Vagina (tissue), 2 donors: Measurements from ENCODE around the gene BAG1. TPM values are rescaled to one million over a fixed set of nuclear protein-coding genes. Genes with fewer than 3 reads are reported as not detected.

Experiments
- DNase-seq, 2 donors: peaks; one replicate each; pipeline ENCODE4 v3.0.0-alpha.2; 2017; ENCODE audit errors: extremely low spot score in 2 of 2
- H3K27ac ChIP-seq: fragments of 200-600 bp; sonication (generic); one replicate; pipeline ENCODE4 v1.5.1; 2019
- H3K27me3 ChIP-seq: fragments of 200-600 bp; sonication (generic); one replicate; pipeline ENCODE4 v1.5.1; 2019
- H3K36me3 ChIP-seq, 2 donors: fragments of 200-600 bp; sonication (generic); one replicate each; pipeline ENCODE4 v1.5.1; 2017 to 2019
- H3K4me1 ChIP-seq: fragments of 200-600 bp; sonication (generic); one replicate; pipeline ENCODE4 v1.5.1; 2019
- H3K4me3 ChIP-seq, 2 donors: fragments of 200-600 bp; sonication (generic); 1 replicate in 1 of 2; 2 replicates in 1 of 2; pipeline ENCODE4 v1.5.1; 2016 to 2019
- H3K9me3 ChIP-seq: fragments of 200-600 bp; sonication (generic); one replicate; pipeline ENCODE4 v1.5.1; 2019
- CTCF ChIP-seq, 3 experiments: fragments of 450-650 bp in 2 of 3; fragments of 200-600 bp in 1 of 3; sonication (generic) in 1 of 3; IDR thresholded peaks; one replicate each; pipeline ENCODE4 v1.5.1; 2017 to 2019; ENCODE audit warnings: antibody characterized with exemption in 3 of 3, mild to moderate bottlenecking in 2 of 3, moderate library complexity in 2 of 3
- POLR2A ChIP-seq, 2 donors: fragments of 450-650 bp; IDR thresholded peaks; one replicate each; pipeline ENCODE4 v1.6.1; 2017; ENCODE audit warnings: antibody characterized with exemption in 2 of 2, mild to moderate bottlenecking in 2 of 2, moderate library complexity in 2 of 2
- POLR2AphosphoS5 ChIP-seq, 2 donors: sonication (generic); formaldehyde crosslinking; IDR thresholded peaks; one replicate each; pipeline ENCODE4 v1.9.0; 2017; ENCODE audit warnings: antibody characterized with exemption in 2 of 2, mild to moderate bottlenecking in 2 of 2, low read depth in 1 of 2; ENCODE audit not compliant: insufficient read depth in 1 of 2
- intact Hi-C: fragments of 100-400 bp; cut with DNase I; formaldehyde crosslinking; loops from one replicate; pipeline ENCODE4 v1.15.1; 2023
- total RNA-seq: library from RNA; depleted of rRNA; stranded (reverse); fragments of >200 nt; gene quantifications from one replicate; pipeline ENCODE4 v1.2.3, GENCODE V29; 2016

Gene BAG1
- total RNA-seq, 1 donor from 2014 or later = 127 TPM

GRCh38 chr9:33255014-33255413 lies 9.5 kb downstream of the BAG1 start:
- Histone ChIP-seq H3K27me3 (no peaks in the 10 kb centered on the region), H3K36me3 (peaks cover 0 to 70% of the 10 kb centered on the region in 2 donors), H3K27ac (no peak overlapping the region), H3K9me3 (no peaks in the 10 kb centered on the region), H3K4me3 (no peak overlapping the region), H3K4me1 (no peaks in the 10 kb centered on the region)
- TF ChIP-seq CTCF (IDR thresholded peaks at IDR 0.05) (no peak), POLR2A (IDR thresholded peaks at IDR 0.05) (no peak), POLR2AphosphoS5 (IDR thresholded peaks at IDR 0.05; ENCODE audit: insufficient read depth in 1 of 2, low read depth in 1 of 2) (no peak)
- intact Hi-C loops = no loop called here
- no peak for DNase-seq

- no peak overlapping the region for H3K4me3 ChIP-seq
- no peaks in the 10 kb centered on the region for H3K27me3 ChIP-seq
- H3K4me1 ChIP-seq = no peaks in the 10 kb centered on the region
- peaks cover 0 to 62% of the 10 kb centered on the region in 2 donors for H3K36me3 ChIP-seq
- no peaks in the 10 kb centered on the region for H3K9me3 ChIP-seq
- intact Hi-C loops = no loop called here
- no peak overlapping the region for H3K27ac ChIP-seq
- TF ChIP-seq POLR2A (IDR thresholded peaks at IDR 0.05) (no peak), CTCF (IDR thresholded peaks at IDR 0.05) (no peak), POLR2AphosphoS5 (IDR thresholded peaks at IDR 0.05; ENCODE audit: insufficient read depth in 1 of 2, low read depth in 1 of 2) (no peak)
- DNase-seq = no peak
These were observed 10.3 kb downstream of the BAG1 start for GRCh38 chr9:33254211-33254610.

GRCh38 chr9:33250458-33250995 lies 14.0 kb downstream of the BAG1 start:
- no peaks in the 10 kb centered on the region for H3K27me3 ChIP-seq
- intact Hi-C loops = no loop called here
- no peak for DNase-seq
- no peaks in the 10 kb centered on the region for H3K9me3 ChIP-seq
- no peaks in the 10 kb centered on the region for H3K4me1 ChIP-seq
- peak overlapping the region; percentile 24 for H3K27ac ChIP-seq
- no peak for TF ChIP-seq POLR2AphosphoS5 (IDR thresholded peaks at IDR 0.05; ENCODE audit: insufficient read depth in 1 of 2, low read depth in 1 of 2)
- TF ChIP-seq CTCF (IDR thresholded peaks at IDR 0.05) = no peak
- no peak for TF ChIP-seq POLR2A (IDR thresholded peaks at IDR 0.05)
- no peak overlapping the region for H3K4me3 ChIP-seq
- H3K36me3 ChIP-seq = peaks cover 0 to 30% of the 10 kb centered on the region in 2 donors

- Histone ChIP-seq H3K27ac (peak overlapping the region; percentile 24), H3K27me3 (no peaks in the 10 kb centered on the region), H3K4me1 (no peaks in the 10 kb centered on the region), H3K36me3 (peaks cover 0 to 24% of the 10 kb centered on the region in 2 donors), H3K9me3 (no peaks in the 10 kb centered on the region), H3K4me3 (no peak overlapping the region)
- intact Hi-C loops = no loop called here
- DNase-seq = no peak
- TF ChIP-seq CTCF (IDR thresholded peaks at IDR 0.05) (no peak), POLR2A (IDR thresholded peaks at IDR 0.05) (no peak), POLR2AphosphoS5 (IDR thresholded peaks at IDR 0.05; ENCODE audit: insufficient read depth in 1 of 2, low read depth in 1 of 2) (no peak)
These were observed 14.5 kb downstream of the BAG1 start for GRCh38 chr9:33249983-33250382.

GRCh38 chr9:33249087-33249658 lies 15.3 kb downstream of the BAG1 start:
- H3K9me3 ChIP-seq = no peaks in the 10 kb centered on the region
- TF ChIP-seq POLR2A (IDR thresholded peaks at IDR 0.05) (no peak), CTCF (IDR thresholded peaks at IDR 0.05) (no peak), POLR2AphosphoS5 (IDR thresholded peaks at IDR 0.05; ENCODE audit: insufficient read depth in 1 of 2, low read depth in 1 of 2) (no peak)
- peaks cover 0 to 16% of the 10 kb centered on the region in 2 donors for H3K36me3 ChIP-seq
- no peak for DNase-seq
- H3K4me1 ChIP-seq = no peaks in the 10 kb centered on the region
- no peak overlapping the region for H3K4me3 ChIP-seq
- H3K27ac ChIP-seq = no peak overlapping the region
- H3K27me3 ChIP-seq = no peaks in the 10 kb centered on the region
- intact Hi-C loops = no loop called here
